ENCODE results near the gene RILPL2.
"Not testable (repeated sequence)": the region's sequence is repeated elsewhere in the genome, so short reads cannot be mapped to it uniquely, and the experiment has no call there.

RILPL2 gene

DNA sequence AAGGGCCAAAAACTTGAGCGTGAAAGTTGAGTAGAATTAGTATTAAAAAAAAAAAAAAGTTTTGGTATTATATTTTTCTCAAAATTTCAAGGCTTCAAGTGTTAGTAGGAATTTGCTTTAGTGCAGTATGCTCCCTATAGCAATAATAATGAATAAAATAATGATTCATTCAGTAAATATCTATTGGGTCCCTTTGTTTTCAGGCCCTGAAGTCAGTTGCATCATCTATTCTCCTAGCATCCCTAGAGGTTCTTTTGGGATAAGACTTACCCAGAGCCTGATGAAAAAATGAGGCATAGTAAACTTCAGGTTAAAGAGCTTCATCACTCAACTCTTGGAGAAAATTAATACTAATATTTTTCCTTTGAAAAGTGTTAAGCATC, 51.5 kb downstream of the RILPL2 start:
- in situ Hi-C loops (cut with MboI; ENCODE audit: low sequenced_read_pairs), result no loop called here

DNA sequence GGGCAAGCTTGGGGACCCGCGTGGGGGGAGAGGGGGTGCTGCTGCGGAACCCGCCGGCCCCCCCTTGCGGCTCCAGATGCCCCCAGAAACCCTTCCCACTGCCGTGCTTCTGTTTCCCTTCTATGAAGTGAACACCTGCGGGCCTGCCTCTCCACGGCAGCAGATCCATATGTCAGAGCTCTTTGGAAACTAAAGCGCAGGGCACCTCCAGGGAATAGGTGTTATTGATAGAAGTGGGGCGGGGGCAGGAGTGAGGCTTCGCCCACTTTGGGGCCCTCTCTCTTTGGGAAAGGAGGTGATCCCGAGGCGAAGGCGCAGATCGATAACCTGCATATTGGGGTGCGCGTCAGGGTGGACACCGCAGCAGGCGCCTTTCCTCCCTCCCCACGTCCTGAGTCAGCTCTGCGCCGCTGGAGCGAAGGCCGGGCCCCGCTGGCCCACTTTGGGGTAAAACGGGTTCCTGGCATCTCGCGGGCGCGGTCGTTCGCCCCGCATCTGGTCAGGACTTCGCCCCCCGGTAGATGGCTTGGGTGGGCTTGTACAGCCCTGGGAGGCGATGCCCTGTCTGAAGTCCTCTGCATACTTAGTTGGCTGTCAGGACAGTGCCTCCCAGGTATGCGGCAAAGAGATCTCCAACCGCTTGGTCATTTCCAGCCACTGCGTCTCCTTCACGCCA, 52.0 kb downstream of the RILPL2 start:
- in situ Hi-C loops (cut with MboI; ENCODE audit: low sequenced_read_pairs), result no loop called here

DNA sequence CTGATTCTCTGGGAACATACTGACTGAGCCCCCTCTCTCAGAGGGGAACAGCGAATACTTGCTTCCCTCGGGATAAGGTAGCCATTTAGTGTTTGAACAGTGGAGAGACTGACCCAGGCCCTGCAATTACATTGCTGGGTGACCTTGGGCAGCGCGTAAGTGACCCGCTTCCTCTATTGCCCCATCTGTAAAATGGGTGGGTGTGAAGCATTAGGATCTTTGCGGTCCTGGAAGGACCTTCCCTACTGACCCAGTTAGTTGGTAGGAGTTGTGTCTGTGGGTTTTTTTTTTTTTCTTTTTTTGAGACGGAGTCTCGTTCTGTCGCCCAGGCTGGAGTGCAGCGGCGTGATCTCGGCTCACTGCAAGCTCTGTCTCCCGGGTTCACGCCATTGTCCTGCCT, 53.8 kb downstream of the RILPL2 start:
- in situ Hi-C loops (cut with MboI; ENCODE audit: low sequenced_read_pairs), result no loop called here

DNA sequence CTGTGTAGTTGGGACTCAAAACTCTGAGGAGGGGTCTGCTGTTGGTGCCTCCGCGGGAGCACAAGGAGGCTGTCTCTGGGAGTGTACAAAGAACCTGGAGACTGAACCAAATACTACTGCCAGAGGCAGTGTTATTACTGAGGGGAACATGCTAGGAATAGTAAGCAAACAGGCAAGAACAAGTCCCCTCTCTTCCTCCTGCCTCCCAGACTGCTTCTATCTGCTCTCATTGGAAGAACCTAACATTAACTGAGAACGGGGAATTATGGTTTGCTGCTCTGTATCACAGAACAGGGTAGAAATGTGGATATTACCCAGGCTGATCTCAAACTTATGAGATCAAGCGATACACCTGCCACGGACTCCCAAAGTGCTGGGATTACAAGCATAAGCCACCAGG, 57.1 kb downstream of the RILPL2 start:
- in situ Hi-C loops (cut with MboI; ENCODE audit: low sequenced_read_pairs), result no loop called here

DNA sequence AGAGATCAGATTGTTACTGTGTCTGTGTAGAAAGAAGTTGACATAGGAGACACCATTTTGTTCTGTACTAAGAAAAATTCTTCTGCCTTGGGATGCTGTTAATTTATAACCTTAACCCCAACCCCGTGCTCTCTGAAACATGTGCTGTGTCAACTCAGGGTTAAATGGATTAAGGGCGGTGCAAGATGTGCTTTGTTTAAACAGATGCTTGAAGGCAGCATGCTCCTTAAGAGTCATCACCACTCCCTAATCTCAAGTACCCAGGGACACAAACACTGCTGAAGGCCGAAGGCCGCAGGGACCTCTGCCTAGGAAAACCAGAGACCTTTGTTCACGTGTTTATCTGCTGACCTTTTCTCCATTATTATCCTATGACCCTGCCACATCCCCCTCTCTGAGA, 64.1 kb downstream of the RILPL2 start:
- in situ Hi-C loops (cut with MboI; ENCODE audit: low sequenced_read_pairs), result not testable (repeated sequence)

DNA sequence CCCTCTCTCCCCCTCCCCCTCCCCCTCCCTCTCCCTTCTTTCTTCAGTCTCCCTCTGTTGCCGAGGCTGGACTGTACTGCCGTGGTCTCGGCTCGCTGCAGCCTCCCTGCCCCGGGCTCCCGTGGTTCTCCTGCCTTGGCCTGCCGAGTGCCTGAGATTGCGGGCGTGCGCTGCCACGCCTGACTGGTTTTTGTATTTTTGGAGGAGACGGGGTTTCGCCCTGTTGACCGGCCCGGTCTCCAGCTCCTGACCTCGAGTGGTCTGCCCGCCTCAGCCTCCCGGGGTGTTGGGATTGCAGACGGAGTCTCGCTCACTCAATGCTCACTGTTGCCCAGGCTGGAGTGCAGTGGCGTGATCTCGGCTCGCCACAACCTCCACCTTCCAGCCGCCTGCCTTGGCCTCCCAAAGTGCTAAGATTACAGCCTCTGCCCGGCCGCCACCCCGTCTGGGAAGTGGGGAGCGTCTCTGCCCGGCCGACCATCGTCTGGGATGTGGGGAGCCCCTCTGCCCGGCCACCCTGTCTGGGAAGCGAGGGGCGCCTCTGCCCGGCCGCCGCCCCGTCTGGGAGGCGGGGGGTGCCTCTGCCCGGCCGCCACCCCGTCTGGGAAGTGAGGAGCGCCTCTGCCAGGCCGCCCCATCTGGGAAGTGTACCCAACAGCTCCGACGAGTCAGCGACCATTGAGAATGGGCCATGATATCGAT, 64.7 kb downstream of the RILPL2 start:
- in situ Hi-C loops (cut with MboI; ENCODE audit: low sequenced_read_pairs), result not testable (repeated sequence)

DNA sequence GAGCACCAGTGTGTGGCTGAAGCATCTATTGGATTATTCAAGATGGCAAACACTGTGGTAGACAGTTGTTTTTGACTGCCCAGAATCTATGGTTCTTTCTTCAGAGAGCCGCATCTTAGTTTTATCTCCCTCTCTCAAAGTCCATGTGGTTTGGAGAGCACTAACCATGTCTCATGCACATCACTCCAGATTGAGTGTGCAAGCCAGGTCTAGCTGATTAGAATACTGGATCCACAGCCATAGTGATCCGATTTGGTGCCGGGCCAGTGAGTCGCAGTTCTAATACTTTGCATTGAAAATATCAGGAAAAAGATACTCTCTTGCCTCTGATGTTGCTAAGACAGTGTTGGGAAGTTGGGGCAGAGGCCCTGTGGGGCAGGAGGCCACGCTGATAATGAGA, 67.3 kb downstream of the RILPL2 start:
- in situ Hi-C loops (cut with MboI; ENCODE audit: low sequenced_read_pairs), result no loop called here

DNA sequence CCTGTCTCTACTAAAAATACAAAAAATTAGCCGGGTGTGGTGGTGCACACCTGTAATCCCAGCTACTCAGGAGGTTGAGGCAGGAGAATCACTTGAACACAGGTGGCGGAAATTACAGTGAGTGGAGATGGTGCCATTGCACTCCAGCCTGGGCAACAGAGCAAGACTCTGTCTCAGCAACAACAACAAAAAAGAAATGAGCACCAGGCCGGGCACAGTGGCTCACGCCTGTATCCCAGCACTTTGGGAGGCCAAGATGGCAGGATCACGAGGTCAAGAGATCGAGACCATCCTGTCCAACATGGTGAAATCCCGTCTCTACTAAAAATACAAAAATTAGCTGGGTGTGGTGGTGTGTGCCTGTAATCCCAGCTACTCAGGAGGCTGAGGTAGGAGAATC, 68.1 kb downstream of the RILPL2 start:
- in situ Hi-C loops (cut with MboI; ENCODE audit: low sequenced_read_pairs), result not testable (repeated sequence)

DNA sequence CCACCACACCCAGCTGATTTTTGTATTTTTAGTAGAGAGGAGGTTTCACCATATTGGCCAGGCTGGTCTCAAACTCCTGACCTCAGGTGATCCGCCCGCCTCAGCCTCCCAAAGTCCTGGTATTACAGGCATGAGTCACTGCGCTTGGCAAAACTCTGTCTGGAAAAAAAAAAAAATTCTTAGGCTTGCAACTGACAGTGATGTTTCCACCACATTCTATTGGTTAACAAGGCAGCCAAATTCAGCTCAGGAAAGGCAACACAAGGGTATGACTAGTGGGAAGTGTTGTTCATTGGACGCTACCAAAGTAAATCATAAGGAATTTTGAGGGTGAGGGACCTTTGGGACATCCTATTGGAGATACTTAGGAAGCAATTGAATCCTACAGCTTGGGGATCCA, 69.0 kb downstream of the RILPL2 start:
- in situ Hi-C loops (cut with MboI; ENCODE audit: low sequenced_read_pairs), result no loop called here
